Omental fat pad (tissue), 4 donors: ENCODE data around the gene PROK2. TPM values are rescaled to one million over a fixed set of nuclear protein-coding genes. Genes with fewer than 3 reads are reported as not detected.

Experiments used
- ATAC-seq: fragments of 150-250 bp; one replicate; pipeline ENCODE4 v1.9.1; 2016; ENCODE audit warnings: mild to moderate bottlenecking, moderate library complexity; ENCODE audit not compliant: low FRiP score
- DNase-seq: peaks from one replicate; pipeline ENCODE4 v3.0.0-alpha.2; 2019; ENCODE audit warnings: low spot score
- CTCF ChIP-seq, 3 donors: fragments of 450-650 bp; IDR thresholded peaks; one replicate each; pipeline ENCODE4 v1.5.1; 2016 to 2017; ENCODE audit warnings: antibody characterized with exemption in 3 of 3, mild to moderate bottlenecking in 3 of 3, moderate library complexity in 2 of 3
- total RNA-seq, 4 donors: library from RNA; depleted of rRNA; stranded (reverse); fragments of >200 nt; gene quantifications; one replicate each; pipeline ENCODE4 v1.1.0, GENCODE V29; 2016

PROK2 gene
- total RNA-seq, 4 donors from 2014 or later = 0.24 to 7.6 (median 0.87) TPM

GRCh38 chr3:71789922-71790321, 5.0 kb upstream of the PROK2 start:
- no peak for ATAC-seq
- no peak for TF ChIP-seq CTCF (IDR thresholded peaks at IDR 0.05)
- DNase-seq = no peak

- ATAC-seq = no peak
- TF ChIP-seq CTCF (IDR thresholded peaks at IDR 0.05) = no peak
- DNase-seq = no peak
These were observed 3.0 kb upstream of the PROK2 start for GRCh38 chr3:71787851-71788405.

GRCh38 chr3:71786551-71786950, 1.6 kb upstream of the PROK2 start:
- no peak for TF ChIP-seq CTCF (IDR thresholded peaks at IDR 0.05)
- DNase-seq (no peak), ATAC-seq (no peak)

GRCh38 chr3:71786217-71786549, 1.2 kb upstream of the PROK2 start:
- TF ChIP-seq CTCF (IDR thresholded peaks at IDR 0.05) = no peak
- DNase-seq (no peak), ATAC-seq (no peak)

- TF ChIP-seq CTCF (IDR thresholded peaks at IDR 0.05) = no peak
- no peak for DNase-seq
These were observed 726 bp upstream of the PROK2 start for GRCh38 chr3:71785532-71786216.

GRCh38 chr3:71784201-71784913, 591 bp downstream of the PROK2 start:
- no peak for TF ChIP-seq CTCF (IDR thresholded peaks at IDR 0.05)
- DNase-seq (no peak), ATAC-seq (no peak)

More at GRCh38 chr3:71785532-71786216, 726 bp upstream of the PROK2 start:
- no peak for ATAC-seq
